GM18526 (cell line): ENCODE data around the gene SRF.

ENCODE experiments used
- POLR2A ChIP-seq: IDR thresholded peaks from 3 replicates; pipeline ENCODE4 v1.6.1; 2011; ENCODE audit not compliant: insufficient read length; ENCODE audit errors: extremely low read depth

The SRF gene

GRCh38 chr6:43175676-43176422, 4.8 kb downstream of the SRF start:
- no peak for TF ChIP-seq POLR2A

GRCh38 chr6:43176423-43176786, 5.3 kb downstream of the SRF start:
- no peak for TF ChIP-seq POLR2A

- TF ChIP-seq POLR2A = no peak
These were observed 7.1 kb downstream of the SRF start for GRCh38 chr6:43178150-43178549.

DNA sequence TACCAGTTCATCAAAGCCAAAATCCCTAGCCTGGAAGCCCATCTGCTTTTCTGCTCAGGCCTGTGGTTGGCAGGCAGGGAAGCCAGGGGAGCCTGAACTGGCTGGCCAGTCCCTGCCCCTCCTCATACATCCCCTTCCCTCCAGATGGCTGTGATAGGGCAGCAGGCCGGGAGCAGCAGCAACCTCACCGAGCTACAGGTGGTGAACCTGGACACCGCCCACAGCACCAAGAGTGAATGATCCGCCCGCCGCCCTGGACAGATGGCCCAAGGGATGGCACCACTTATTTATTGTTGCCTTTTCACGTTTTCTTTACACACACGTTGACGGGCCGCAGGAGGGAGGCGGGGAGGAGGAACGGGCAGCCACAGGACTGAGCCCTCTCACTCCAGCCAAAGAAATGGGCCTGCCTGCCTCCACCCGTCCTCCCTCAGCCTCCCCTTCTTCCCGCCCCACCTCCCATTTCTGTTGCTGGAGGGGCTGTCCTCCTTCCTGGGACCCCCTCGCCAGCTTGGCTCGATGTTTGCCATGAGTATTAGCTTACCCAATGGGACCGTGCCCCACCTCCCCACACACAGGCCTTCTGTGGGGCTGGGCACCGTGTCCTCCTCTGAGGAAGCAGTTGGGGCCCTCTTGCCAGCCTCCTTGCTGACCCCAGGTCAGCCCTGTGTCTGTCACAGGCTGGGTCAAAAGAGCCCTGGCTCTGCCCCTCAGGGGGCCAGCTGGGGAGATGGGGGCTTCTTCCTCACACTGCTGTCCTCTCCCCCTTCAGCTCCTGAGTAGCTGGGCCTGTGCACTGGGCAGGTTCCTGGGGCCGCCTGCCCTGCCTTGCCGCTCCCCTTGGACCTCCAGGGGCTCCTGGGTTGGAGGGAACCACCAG, 8.1 kb downstream of the SRF start:
- no peak for TF ChIP-seq POLR2A

- no peak for TF ChIP-seq POLR2A
These were observed 9.0 kb downstream of the SRF start for GRCh38 chr6:43180058-43180457.

DNA sequence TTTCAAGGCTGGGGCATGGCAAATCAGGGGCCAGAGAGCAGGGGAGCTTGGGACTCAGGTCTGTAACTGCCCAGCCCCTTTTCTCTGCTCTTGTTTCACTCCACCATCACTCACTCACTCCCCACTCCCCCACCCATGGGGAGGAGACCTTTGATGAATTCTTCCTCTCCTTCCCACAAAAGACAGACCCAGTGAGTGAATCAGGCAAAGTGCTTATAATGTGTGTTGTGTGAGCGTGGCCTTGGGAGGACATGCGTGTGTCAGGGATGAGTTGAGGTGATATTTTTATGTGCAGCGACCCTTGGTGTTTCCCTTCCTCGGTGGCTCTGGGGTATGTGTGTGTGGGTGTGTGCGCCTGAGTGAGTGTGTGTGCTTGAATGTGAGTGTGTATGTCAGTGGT, 9.9 kb downstream of the SRF start:
- no peak for TF ChIP-seq POLR2A

GRCh38 chr6:43181621-43181941, 10.5 kb downstream of the SRF start:
- TF ChIP-seq POLR2A = no peak

DNA sequence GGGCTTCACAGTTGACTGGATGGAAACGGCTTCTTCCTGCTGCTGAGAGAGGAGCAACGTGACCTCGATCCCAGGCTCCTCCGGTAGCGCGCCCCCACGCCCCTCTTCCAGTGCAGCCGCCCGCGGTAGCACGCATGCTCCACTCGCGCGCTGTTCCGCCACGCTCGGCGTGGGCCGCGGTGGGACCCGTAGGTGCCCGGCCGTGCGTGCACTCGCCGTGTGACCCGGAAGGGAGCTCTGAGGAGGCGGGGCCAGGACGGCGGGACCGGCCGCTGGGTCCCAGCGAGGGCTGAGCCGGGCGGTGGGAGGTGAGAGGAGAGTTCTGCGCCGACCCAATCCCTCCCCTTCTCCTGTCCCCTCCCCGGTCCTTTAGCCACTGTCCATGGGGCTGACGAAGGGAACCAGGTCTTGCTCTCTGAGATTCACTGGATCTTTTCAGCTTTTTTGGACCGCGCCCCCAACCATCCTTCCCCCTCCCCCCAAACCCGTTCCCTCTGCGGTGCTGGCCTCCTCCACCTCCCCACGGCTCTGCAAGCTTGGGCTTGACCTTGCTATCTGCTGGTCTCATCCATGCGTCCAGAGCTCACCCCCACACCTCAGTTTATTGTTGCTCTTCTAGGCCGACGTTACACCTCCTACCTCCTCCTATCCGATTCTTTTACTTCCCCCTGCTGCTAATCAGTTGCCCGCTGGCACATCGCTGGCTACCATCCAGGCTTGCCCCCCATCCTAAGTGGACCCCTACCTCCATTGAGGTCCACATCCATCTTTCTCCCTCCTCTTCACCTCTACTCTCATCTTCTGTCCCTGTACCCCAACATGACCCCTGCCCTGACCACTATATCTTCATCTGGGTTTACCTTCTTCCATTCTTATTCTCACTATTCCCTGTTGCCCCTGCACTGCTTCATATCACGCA, 11.1 kb downstream of the SRF start, which contains the start of gene CUL9:
Gene CUL9, plus strand, starts transcription at position 255 of the 919 bp plus-strand sequence. CDS start 2,115 bp downstream, outside the sequence.
- TF ChIP-seq POLR2A = peak; percentile 74

DNA sequence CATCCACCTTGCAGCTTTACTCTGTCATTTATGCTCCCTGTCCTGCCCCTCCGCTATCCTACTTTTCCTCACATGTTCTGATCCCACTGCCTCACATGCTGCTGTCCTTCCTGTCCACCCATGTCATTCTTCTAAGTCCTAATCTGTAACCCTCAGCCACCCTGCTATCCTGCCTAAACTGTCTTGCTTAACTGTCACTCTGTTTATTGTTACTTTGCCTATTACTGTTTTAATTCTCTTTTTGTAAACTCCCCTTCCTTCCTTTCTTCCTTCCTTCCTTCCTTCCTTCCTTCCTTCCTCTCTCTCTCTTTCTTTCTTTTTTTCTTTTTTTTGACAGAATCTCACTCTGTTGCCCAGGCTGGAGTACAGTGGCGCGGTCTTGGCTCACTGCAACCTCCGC, 12.4 kb downstream of the SRF start:
- no peak for TF ChIP-seq POLR2A

GRCh38 chr6:43184268-43184985, 13.4 kb downstream of the SRF start:
- TF ChIP-seq POLR2A = no peak

DNA sequence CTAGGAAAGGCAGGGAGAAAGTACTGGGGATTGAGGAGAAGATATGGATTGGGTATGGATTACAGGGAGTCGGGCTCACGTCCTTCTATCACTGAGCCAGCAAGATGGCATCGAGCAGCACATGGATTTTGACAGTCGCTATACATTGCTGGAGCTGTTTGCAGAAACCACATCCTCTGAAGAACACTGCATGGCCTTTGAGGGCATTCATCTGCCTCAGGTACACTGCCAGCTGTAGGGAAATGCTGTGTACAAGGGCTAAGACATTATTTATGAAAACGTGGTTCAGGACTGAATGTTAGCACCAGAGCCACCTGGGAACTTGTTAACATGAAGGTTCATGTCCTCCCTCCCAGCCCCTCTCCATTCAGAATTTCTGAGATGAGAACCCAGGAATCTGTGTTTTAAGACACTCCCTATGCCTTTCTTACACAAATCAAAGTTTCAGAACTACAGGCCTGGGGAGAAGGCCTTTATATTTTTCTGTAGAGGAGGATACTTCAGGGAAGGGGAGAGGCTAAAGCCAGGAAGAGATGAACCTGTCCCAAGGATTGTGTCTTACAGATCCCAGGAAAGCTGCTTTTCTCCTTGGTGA, 14.4 kb downstream of the SRF start:
- TF ChIP-seq POLR2A = no peak

DNA sequence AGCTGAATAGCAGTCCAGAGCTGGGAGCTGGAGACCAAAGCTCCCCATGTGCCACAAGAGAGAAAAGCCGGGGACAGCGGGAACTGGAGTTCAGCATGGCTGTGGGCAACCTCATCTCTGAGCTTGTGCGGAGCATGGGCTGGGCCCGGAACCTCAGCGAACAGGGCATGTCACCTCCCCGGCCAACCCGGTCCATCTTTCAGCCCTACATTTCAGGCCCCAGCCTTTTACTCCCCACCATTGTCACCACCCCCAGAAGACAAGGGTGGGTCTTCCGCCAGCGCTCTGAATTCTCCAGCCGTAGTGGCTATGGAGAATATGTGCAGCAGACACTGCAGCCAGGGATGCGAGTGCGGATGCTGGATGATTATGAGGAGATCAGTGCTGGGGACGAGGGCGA, 14.9 kb downstream of the SRF start:
- no peak for TF ChIP-seq POLR2A

DNA sequence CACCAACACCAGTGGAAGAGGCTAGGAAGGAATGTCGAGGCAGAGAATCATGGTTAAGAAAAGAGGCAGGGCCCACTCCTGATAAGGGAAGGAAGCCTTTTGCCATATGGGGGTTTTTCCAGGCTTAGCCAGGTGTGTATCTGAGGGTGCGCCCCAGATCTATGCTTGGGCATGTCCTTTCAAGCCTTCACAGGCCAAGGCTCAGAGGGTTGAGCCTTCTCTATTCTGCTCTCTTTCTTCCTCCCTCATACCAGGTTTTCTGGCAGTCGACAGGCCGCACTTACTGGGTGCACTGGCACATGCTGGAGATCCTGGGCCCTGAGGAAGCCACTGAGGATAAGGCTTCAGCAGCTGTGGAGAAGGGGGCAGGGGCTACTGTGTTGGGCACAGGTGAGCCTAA, 15.6 kb downstream of the SRF start:
- TF ChIP-seq POLR2A = no peak

- no peak for TF ChIP-seq POLR2A
These were observed 16.8 kb downstream of the SRF start for GRCh38 chr6:43187821-43188220.
